Renal cortical epithelial cell (primary cell): ENCODE measurements around the gene FERMT3. TPM values are rescaled to one million over a fixed set of nuclear protein-coding genes. Genes with fewer than 3 reads are reported as not detected.

ENCODE experiments used
- DNase-seq: peaks from one replicate; pipeline ENCODE4 v3.0.0-alpha.2; 2011; ENCODE audit warnings: low read depth
- total RNA-seq: library from RNA; depleted of rRNA; stranded (reverse); fragments of >200 nt; gene quantifications from 2 replicates; pipeline ENCODE4 v1.2.3, GENCODE V29; 2014

Gene FERMT3
- total RNA-seq, 1 donor from 2014 or later: not detected

- DNase-seq: no peak
These were observed 57.4 kb downstream of the FERMT3 start for GRCh38 chr11:64263947-64264317.

- no peak for DNase-seq
These were observed 57.9 kb downstream of the FERMT3 start for GRCh38 chr11:64264371-64264852.

GRCh38 chr11:64265176-64266160 lies 58.9 kb downstream of the FERMT3 start:
- no peak for DNase-seq

DNA sequence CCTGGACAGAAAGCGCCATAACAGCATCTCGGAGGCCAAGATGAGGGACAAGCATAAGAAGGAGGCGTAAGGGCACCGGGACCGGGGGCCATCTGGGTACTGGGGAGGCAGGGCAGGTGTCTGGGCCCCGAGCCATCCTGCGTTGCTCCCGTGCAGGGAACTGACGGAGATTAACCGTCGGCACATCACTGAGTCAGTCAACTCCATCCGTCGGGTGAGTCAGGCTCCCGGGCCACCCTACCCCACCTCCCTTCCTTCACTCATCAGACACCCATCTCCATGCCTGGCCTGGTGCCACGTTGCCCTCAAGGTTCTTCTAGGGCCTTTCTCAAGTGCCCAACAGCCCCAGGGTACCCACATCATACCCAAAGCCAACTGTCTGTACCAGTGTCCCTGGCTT lies 59.8 kb downstream of the FERMT3 start:
- no peak for DNase-seq

- DNase-seq: no peak
These were observed 60.9 kb downstream of the FERMT3 start for GRCh38 chr11:64267207-64267945.

DNA sequence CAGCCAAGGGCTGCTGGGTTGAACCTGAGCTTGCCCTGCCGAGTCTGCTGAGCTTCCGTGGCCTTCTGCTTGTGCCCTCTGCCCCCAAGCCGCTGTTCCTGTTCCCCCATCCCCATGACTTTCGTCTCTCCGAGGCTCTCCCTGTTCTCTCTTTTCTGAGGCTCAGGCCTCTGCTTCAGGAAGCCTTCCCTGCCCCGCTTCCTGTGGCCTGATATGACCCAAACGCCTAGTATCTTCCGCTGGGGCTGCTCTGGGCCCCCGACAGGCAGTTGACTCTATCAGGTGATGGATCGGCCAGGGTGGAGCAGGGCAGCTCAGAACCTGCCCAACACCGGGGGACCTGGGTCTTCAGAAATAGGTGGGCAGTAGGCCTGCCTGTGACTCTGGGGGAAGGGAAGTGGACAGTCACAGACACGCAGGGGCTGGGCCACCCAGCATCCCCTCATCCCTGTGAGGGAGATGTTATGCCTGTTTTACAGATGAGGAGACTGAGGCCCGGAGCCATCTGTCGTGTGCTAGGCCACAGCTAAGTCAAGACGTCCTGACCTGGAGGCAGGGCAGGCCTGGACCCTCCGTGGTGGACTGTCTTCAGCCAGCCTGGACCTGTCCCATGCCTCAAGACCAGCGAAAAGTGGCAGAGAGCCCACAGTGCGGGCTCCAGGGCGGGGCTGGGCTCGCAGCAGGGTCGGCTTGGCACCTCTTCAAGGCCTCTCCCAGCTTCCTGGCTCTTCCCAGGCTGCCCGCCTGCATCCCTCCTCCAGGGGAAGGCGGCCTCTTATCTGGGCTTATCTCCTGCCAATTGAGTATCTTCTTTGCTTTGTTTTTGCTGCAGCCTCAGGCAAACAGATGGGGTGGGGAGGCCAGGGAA lies 61.7 kb downstream of the FERMT3 start:
- no peak for DNase-seq

GRCh38 chr11:64268893-64269539 lies 62.5 kb downstream of the FERMT3 start:
- DNase-seq: peak; percentile 16

DNA sequence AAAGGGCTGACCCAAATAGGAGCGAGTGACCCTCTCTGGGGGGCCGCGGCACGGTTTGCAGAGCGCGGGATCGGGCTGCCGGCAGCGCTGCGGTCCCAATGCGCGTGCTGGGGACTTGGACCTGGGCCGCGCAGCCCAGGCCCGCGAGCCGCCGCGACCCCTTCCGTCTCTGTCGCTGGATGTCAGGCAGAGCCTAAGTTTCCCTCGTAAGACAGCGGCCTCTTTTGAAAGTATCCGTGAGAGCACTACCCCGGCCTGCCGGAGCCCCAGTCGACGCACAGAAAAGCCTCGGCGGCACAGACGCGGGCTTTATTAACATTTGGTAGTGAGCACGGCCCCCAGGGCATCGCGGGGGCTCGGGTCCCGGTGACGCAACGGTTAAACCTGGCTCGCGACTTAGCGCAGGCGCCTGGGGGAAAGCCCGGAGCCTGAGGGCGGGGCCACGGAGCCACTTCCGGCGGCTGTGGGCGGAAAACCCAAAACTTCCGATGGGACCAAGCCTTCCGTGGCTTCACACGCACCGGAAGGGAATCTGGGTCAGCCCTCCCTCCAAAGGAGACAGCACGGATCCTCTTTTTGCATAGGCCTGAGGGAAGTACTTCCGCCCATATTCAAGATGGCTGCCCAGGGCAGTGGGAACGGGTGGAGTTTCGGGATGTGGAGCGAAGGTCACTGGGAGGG lies 63.2 kb downstream of the FERMT3 start:
- DNase-seq: peak; percentile 99

Other genes starting within 250 kb of the FERMT3 start
- gene COX8A, start 232.1 kb upstream of the FERMT3 start, total RNA-seq: 257 and 350 TPM in 2 replicates
- 55.7 and 71.0 TPM in 2 replicates for gene OTUB1, start 220.3 kb upstream of the FERMT3 start, total RNA-seq
- gene FLRT1, start 170.8 kb upstream of the FERMT3 start, total RNA-seq: 0.05 TPM in 1 of 2 replicates, not detected in the other
- 9.3 and 18.4 TPM in 2 replicates for gene MACROD1, start 40.6 kb upstream of the FERMT3 start, total RNA-seq
- gene STIP1, start 20.6 kb upstream of the FERMT3 start, total RNA-seq: 174 and 201 TPM in 2 replicates
- 37.0 and 68.8 TPM in 2 replicates for gene TRPT1, start 19.5 kb downstream of the FERMT3 start, total RNA-seq
- gene NUDT22, start 19.6 kb downstream of the FERMT3 start, total RNA-seq: 39.2 and 107 TPM in 2 replicates
- gene DNAJC4, start 23.8 kb downstream of the FERMT3 start, total RNA-seq: 2.6 and 9.2 TPM in 2 replicates
- 6.1 and 14.7 TPM in 2 replicates for gene VEGFB, start 27.9 kb downstream of the FERMT3 start, total RNA-seq
- gene FKBP2, start 34.4 kb downstream of the FERMT3 start, total RNA-seq: 57.5 and 64.3 TPM in 2 replicates
- gene PPP1R14B, start 40.2 kb downstream of the FERMT3 start, total RNA-seq: 131 and 369 TPM in 2 replicates
- gene PLCB3, start 44.8 kb downstream of the FERMT3 start, total RNA-seq: 29.7 and 44.3 TPM in 2 replicates
- gene BAD, start 77.9 kb downstream of the FERMT3 start, total RNA-seq: 66.7 and 93.4 TPM in 2 replicates
- gene GPR137, start 79.1 kb downstream of the FERMT3 start, total RNA-seq: 9.9 and 18.9 TPM in 2 replicates
- not detected in 2 replicates for gene KCNK4, start 84.6 kb downstream of the FERMT3 start, total RNA-seq
- not detected in 2 replicates for gene CATSPERZ, start 93.6 kb downstream of the FERMT3 start, total RNA-seq
- 54.0 and 72.4 TPM in 2 replicates for gene ESRRA, start 98.8 kb downstream of the FERMT3 start, total RNA-seq
- gene TRMT112, start 110.8 kb downstream of the FERMT3 start, total RNA-seq: 96.8 and 278 TPM in 2 replicates
- gene PRDX5, start 111.4 kb downstream of the FERMT3 start, total RNA-seq: 209 and 400 TPM in 2 replicates
- 0.55 and 2.4 TPM in 2 replicates for gene CCDC88B, start 133.5 kb downstream of the FERMT3 start, total RNA-seq
- gene RPS6KA4, start 152.4 kb downstream of the FERMT3 start, total RNA-seq: 46.0 and 49.3 TPM in 2 replicates